Stimulated activated CD4-positive, alpha-beta T cell treated with anti-CD3 and anti-CD28 coated beads, TNF-alpha, amount 100 ng/mL, for 1 hour (primary cell): Measurements from ENCODE around the gene DAB1.

ENCODE experiments used
- DNase-seq, 3 donors: peaks; one replicate each; pipeline ENCODE4 v3.0.0-alpha.2; 2020; ENCODE audit warnings: low read depth in 3 of 3, low spot score in 1 of 3

Gene DAB1

GRCh38 chr1:57167997-57168396, 255.9 kb downstream of the DAB1 start:
- DNase-seq: no peak

- no peak for DNase-seq
Observed at GRCh38 chr1:57165546-57165945, 258.3 kb downstream of the DAB1 start.

DNA sequence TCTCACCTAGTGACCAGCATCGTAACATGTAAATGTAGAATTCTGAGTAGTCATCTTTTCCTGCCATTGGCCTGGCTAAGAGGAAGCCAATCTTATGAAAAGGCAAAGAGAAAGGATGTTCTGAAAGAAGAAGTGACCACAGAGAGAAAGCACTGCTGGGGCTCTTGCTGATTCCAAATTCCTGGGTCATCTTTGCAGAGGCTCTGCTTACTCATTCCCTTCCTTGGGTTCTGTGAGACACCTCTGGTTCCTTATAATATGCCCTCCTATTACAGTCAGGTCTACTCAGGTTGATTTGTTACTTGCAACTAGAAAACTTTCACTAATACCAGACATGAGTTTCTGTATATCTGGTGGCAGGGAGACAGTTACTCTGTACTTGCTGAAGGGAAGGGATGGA, 259.3 kb downstream of the DAB1 start:
- no peak for DNase-seq

- no peak for DNase-seq
Observed at GRCh38 chr1:57163789-57164188, 260.1 kb downstream of the DAB1 start.

DNA sequence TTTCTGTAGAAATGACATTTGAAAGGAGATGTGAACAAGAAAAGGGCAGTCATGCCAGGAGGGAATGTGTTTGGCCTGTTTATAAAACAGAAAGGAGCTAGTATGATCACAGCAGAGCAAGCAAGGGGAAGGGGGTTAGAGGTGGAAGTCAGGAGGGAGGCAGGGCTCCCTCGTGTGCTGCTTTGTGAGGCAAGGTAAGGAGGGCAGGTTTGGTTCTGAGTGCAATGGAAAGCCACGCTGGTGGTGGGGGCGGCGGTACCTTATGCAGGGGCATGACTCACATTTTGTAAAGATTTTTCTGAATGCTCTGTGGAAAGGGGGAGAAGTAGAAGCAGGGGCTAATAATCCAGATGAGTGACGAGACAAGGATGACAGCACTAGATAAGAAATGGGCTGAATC, 260.5 kb downstream of the DAB1 start:
- DNase-seq: no peak

- no peak for DNase-seq
Observed at GRCh38 chr1:57162607-57163261, 261.1 kb downstream of the DAB1 start.

GRCh38 chr1:57160594-57160993, 263.3 kb downstream of the DAB1 start:
- no peak for DNase-seq

- no peak for DNase-seq
Observed at GRCh38 chr1:57158604-57158998, 265.3 kb downstream of the DAB1 start.

GRCh38 chr1:57157818-57158603, 265.8 kb downstream of the DAB1 start:
- DNase-seq: no peak

- DNase-seq: no peak
Observed at GRCh38 chr1:57156907-57157306, 267.0 kb downstream of the DAB1 start.

GRCh38 chr1:57146100-57146499, 277.8 kb downstream of the DAB1 start:
- no peak for DNase-seq

GRCh38 chr1:57142999-57143398, 280.9 kb downstream of the DAB1 start:
- no peak for DNase-seq

GRCh38 chr1:57142169-57142568, 281.7 kb downstream of the DAB1 start:
- DNase-seq: no peak

- DNase-seq: no peak
Observed at GRCh38 chr1:57138432-57139078, 285.3 kb downstream of the DAB1 start.

- no peak for DNase-seq
Observed at GRCh38 chr1:57137980-57138379, 285.9 kb downstream of the DAB1 start.

- no peak for DNase-seq
Observed at GRCh38 chr1:57134803-57135202, 289.1 kb downstream of the DAB1 start.

- DNase-seq: no peak
Observed at GRCh38 chr1:57133686-57134085, 290.2 kb downstream of the DAB1 start.

GRCh38 chr1:57132993-57133622, 290.8 kb downstream of the DAB1 start:
- no peak for DNase-seq

GRCh38 chr1:57131701-57132394, 292.0 kb downstream of the DAB1 start:
- DNase-seq: no peak

GRCh38 chr1:57131257-57131656, 292.6 kb downstream of the DAB1 start:
- DNase-seq: no peak

DNA sequence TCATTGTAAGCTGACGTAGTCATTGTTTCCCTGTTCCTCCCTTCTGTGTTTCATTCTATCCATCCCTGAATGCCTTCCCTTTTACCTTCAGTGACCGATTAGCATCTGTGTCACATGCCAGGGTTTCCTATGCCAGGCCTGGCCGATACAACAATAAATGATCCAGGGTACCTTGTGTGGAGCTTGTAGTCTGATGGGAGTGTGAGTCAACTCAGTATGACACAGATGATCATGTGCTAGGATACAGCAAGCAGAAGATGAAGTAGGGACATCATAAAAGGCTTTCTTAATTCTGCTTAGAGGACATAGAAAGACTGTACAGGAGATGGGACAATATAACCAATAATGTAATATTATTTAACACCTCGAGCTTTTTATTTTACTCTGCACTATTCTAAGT, 294.0 kb downstream of the DAB1 start:
- DNase-seq: no peak
